Measurements from ENCODE around the gene HSPA1A. TPM values are rescaled to one million over a fixed set of nuclear protein-coding genes. Genes with fewer than 3 reads are reported as not detected.
A peak's percentile ranks its signal among the peaks of the same experiment; 100 is the strongest.

Gene HSPA1A
- total and polyA plus RNA-seq, 9 of the 15 experiments (the other 6 are each of a cell fraction or from before 2014, with no cell fraction given) = 2.2 to 273 (median 107) TPM

DNA sequence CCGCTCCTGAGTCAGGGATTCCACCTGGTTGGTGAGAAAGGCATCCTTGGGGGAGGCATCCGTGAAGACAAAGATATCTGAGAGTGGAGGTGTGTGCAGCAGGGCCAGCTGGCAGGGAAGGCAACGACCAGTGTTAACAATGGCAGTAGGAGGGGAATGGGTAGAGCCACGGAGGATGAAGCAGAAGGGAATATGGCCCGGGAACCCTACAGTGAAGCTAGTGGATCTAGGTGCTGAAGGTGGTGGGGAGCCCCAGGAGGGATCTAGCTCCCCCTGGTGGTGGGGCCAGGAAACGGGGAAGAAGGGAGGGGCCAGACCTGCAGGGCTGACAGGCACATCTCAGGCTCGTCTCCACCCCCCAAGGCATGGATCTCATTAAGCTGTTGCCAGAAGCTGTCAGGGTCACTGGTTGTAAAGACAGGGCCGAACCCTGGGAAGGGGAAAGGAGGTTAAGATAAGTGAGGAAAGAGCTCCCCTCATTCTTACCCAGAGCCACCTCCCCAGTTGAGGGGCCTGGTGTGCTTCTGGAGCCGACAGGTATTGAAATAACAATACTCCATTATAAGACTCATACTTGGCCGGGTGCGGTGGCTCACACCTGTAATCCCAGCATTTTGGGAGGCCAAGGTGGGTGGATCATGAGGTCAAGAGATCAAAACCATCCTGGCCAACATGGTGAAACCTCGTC lies 45.5 kb upstream of the HSPA1A start (continued):
- TF ChIP-seq, protein P1, sequence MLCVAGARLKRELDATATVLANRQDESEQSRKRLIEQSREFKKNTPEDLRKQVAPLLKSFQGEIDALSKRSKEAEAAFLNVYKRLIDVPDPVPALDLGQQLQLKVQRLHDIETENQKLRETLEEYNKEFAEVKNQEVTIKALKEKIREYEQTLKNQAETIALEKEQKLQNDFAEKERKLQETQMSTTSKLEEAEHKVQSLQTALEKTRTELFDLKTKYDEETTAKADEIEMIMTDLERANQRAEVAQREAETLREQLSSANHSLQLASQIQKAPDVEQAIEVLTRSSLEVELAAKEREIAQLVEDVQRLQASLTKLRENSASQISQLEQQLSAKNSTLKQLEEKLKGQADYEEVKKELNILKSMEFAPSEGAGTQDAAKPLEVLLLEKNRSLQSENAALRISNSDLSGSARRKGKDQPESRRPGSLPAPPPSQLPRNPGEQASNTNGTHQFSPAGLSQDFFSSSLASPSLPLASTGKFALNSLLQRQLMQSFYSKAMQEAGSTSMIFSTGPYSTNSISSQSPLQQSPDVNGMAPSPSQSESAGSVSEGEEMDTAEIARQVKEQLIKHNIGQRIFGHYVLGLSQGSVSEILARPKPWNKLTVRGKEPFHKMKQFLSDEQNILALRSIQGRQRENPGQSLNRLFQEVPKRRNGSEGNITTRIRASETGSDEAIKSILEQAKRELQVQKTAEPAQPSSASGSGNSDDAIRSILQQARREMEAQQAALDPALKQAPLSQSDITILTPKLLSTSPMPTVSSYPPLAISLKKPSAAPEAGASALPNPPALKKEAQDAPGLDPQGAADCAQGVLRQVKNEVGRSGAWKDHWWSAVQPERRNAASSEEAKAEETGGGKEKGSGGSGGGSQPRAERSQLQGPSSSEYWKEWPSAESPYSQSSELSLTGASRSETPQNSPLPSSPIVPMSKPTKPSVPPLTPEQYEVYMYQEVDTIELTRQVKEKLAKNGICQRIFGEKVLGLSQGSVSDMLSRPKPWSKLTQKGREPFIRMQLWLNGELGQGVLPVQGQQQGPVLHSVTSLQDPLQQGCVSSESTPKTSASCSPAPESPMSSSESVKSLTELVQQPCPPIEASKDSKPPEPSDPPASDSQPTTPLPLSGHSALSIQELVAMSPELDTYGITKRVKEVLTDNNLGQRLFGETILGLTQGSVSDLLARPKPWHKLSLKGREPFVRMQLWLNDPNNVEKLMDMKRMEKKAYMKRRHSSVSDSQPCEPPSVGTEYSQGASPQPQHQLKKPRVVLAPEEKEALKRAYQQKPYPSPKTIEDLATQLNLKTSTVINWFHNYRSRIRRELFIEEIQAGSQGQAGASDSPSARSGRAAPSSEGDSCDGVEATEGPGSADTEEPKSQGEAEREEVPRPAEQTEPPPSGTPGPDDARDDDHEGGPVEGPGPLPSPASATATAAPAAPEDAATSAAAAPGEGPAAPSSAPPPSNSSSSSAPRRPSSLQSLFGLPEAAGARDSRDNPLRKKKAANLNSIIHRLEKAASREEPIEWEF (CRISPR knock-in tag; IDR thresholded peaks at IDR 0.05) = no peak
- TF ChIP-seq XRCC3 (IDR thresholded peaks at IDR 0.05) (no peak), DMBX1 (CRISPR knock-in tag; IDR thresholded peaks at IDR 0.05; ENCODE audit: borderline replicate concordance) (no peak), ZNF445 (CRISPR knock-in tag; IDR thresholded peaks at IDR 0.05; ENCODE audit: low read depth) (no peak), ADNP (tag; IDR thresholded peaks at IDR 0.05) (no peak), ZC3H11A (IDR thresholded peaks at IDR 0.05; ENCODE audit: low read depth, low read length) (no peak), NFE2L1 (tag; IDR thresholded peaks at IDR 0.05; ENCODE audit: borderline replicate concordance, low read depth) (no peak), ZNF384 (IDR thresholded peaks at IDR 0.05; ENCODE audit: low read depth, low read length) (peak; percentile 84), NR2F6 (CRISPR knock-in tag; IDR thresholded peaks at IDR 0.05) (no peak)
- TF ChIP-seq, protein P2, sequence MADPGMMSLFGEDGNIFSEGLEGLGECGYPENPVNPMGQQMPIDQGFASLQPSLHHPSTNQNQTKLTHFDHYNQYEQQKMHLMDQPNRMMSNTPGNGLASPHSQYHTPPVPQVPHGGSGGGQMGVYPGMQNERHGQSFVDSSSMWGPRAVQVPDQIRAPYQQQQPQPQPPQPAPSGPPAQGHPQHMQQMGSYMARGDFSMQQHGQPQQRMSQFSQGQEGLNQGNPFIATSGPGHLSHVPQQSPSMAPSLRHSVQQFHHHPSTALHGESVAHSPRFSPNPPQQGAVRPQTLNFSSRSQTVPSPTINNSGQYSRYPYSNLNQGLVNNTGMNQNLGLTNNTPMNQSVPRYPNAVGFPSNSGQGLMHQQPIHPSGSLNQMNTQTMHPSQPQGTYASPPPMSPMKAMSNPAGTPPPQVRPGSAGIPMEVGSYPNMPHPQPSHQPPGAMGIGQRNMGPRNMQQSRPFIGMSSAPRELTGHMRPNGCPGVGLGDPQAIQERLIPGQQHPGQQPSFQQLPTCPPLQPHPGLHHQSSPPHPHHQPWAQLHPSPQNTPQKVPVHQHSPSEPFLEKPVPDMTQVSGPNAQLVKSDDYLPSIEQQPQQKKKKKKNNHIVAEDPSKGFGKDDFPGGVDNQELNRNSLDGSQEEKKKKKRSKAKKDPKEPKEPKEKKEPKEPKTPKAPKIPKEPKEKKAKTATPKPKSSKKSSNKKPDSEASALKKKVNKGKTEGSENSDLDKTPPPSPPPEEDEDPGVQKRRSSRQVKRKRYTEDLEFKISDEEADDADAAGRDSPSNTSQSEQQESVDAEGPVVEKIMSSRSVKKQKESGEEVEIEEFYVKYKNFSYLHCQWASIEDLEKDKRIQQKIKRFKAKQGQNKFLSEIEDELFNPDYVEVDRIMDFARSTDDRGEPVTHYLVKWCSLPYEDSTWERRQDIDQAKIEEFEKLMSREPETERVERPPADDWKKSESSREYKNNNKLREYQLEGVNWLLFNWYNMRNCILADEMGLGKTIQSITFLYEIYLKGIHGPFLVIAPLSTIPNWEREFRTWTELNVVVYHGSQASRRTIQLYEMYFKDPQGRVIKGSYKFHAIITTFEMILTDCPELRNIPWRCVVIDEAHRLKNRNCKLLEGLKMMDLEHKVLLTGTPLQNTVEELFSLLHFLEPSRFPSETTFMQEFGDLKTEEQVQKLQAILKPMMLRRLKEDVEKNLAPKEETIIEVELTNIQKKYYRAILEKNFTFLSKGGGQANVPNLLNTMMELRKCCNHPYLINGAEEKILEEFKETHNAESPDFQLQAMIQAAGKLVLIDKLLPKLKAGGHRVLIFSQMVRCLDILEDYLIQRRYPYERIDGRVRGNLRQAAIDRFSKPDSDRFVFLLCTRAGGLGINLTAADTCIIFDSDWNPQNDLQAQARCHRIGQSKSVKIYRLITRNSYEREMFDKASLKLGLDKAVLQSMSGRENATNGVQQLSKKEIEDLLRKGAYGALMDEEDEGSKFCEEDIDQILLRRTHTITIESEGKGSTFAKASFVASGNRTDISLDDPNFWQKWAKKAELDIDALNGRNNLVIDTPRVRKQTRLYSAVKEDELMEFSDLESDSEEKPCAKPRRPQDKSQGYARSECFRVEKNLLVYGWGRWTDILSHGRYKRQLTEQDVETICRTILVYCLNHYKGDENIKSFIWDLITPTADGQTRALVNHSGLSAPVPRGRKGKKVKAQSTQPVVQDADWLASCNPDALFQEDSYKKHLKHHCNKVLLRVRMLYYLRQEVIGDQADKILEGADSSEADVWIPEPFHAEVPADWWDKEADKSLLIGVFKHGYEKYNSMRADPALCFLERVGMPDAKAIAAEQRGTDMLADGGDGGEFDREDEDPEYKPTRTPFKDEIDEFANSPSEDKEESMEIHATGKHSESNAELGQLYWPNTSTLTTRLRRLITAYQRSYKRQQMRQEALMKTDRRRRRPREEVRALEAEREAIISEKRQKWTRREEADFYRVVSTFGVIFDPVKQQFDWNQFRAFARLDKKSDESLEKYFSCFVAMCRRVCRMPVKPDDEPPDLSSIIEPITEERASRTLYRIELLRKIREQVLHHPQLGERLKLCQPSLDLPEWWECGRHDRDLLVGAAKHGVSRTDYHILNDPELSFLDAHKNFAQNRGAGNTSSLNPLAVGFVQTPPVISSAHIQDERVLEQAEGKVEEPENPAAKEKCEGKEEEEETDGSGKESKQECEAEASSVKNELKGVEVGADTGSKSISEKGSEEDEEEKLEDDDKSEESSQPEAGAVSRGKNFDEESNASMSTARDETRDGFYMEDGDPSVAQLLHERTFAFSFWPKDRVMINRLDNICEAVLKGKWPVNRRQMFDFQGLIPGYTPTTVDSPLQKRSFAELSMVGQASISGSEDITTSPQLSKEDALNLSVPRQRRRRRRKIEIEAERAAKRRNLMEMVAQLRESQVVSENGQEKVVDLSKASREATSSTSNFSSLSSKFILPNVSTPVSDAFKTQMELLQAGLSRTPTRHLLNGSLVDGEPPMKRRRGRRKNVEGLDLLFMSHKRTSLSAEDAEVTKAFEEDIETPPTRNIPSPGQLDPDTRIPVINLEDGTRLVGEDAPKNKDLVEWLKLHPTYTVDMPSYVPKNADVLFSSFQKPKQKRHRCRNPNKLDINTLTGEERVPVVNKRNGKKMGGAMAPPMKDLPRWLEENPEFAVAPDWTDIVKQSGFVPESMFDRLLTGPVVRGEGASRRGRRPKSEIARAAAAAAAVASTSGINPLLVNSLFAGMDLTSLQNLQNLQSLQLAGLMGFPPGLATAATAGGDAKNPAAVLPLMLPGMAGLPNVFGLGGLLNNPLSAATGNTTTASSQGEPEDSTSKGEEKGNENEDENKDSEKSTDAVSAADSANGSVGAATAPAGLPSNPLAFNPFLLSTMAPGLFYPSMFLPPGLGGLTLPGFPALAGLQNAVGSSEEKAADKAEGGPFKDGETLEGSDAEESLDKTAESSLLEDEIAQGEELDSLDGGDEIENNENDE (IDR thresholded peaks at IDR 0.05; ENCODE audit: low read depth, low read length) = peak; percentile 19
- TF ChIP-seq, protein P3, sequence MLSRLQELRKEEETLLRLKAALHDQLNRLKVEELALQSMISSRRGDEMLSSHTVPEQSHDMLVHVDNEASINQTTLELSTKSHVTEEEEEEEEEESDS (CRISPR knock-in tag; IDR thresholded peaks at IDR 0.05) = no peak
